Psoas muscle (tissue), 8 donors: Measurements from ENCODE around the gene TRAT1. TPM values are rescaled to one million over a fixed set of nuclear protein-coding genes. Genes with fewer than 3 reads are reported as not detected.

Source experiments
- ATAC-seq, 4 donors: fragments of 200-7000 bp; cut with Tn5 transposase; one replicate each; pipeline ENCODE4 v1.9.1; 2020; ENCODE audit warnings: moderate library complexity in 3 of 4, mild to moderate bottlenecking in 2 of 4
- DNase-seq, 2 donors: peaks; one replicate each; pipeline ENCODE4 v3.0.0-alpha.2; 2020
- H3K27ac ChIP-seq: fragments of 200-600 bp; one replicate; pipeline ENCODE4 v1.8.0; 2022
- H3K27me3 ChIP-seq, 3 donors: fragments of 200-600 bp in 1 of 3; one replicate each; pipeline versions ENCODE4 v1.6.1 to v1.8.0; 2013 to 2022; ENCODE audit warnings: low read length in 2 of 3, mild to moderate bottlenecking in 2 of 3, moderate library complexity in 1 of 3; ENCODE audit not compliant: insufficient read depth in 3 of 3
- H3K36me3 ChIP-seq, 2 donors: fragments of 200-600 bp in 1 of 2; one replicate each; pipeline versions ENCODE4 v1.6.1 to v1.8.0; 2013 to 2022; ENCODE audit warnings: low read depth in 1 of 2, mild to moderate bottlenecking in 1 of 2, moderate library complexity in 1 of 2; ENCODE audit not compliant: insufficient read depth in 1 of 2
- H3K4me1 ChIP-seq: fragments of 200-600 bp; one replicate; pipeline ENCODE4 v1.8.0; 2022
- H3K4me3 ChIP-seq: fragments of 200-600 bp; one replicate; pipeline ENCODE4 v1.8.0; 2022; ENCODE audit warnings: mild to moderate bottlenecking
- H3K9me3 ChIP-seq: fragments of 200-600 bp; one replicate; pipeline ENCODE4 v1.8.0; 2022
- WGBS, 3 donors: extraction: QIAGEN DNeasy Blood & Tissue Kit; methylation state at CpG; one replicate each; pipeline versions ENCODE4 v1.1.6 to v1.1.7; 2013; 5-methylcytosine and 5-hydroxymethylcytosine counted together
- intact Hi-C, 2 donors: fragments of 100-400 bp; cut with DNase I; formaldehyde crosslinking; loops; one replicate each; pipeline versions ENCODE4 v1.11.0 to v1.14.2; 2022
- polyA plus RNA-seq, 3 donors: library from polyadenylated mRNA; stranded (reverse); fragments of 200-250 nt; gene quantifications; one replicate each; pipeline ENCODE4 v1.2.3, GENCODE V29; 2013
- total RNA-seq, 4 donors: library from RNA; stranded (reverse); fragmentation: NEBNext Ultra II Directional in 2 of 4; extraction: Animal tissue kit (Norgen Biotek cat#: 25700) in 2 of 4; gene quantifications; one replicate each; pipeline versions ENCODE4 v1.2.1 to v1.2.4, GENCODE V29; 2021 to 2023
- TF ChIP-seq, protein P1 (sequence below): fragments of 200-600 bp; IDR thresholded peaks from one replicate; pipeline ENCODE4 v1.8.0; 2022; ENCODE audit warnings: antibody characterized with exemption
- donor health status: healthy with polysubstance abuse.
- donor health status: DM: no; HTN: no; CAD: no; lungs with moderate emphysema.
- donor health status: Bipolar disorder and iron deficiency.
- donor health status: healthy.
- donor health status: DM: yes; HTN: yes; CAD: no.
- donor health status: DM: no; HTN: no; CAD: no.
- donor health status: DM: no; HTN: no; CAD: no.
- donor health status: DM: yes; HTN: yes; CAD: no.

Gene TRAT1
- total and polyA plus RNA-seq, 7 donors, result 0.03 to 0.15 (median 0.14) TPM; not detected in 4

DNA sequence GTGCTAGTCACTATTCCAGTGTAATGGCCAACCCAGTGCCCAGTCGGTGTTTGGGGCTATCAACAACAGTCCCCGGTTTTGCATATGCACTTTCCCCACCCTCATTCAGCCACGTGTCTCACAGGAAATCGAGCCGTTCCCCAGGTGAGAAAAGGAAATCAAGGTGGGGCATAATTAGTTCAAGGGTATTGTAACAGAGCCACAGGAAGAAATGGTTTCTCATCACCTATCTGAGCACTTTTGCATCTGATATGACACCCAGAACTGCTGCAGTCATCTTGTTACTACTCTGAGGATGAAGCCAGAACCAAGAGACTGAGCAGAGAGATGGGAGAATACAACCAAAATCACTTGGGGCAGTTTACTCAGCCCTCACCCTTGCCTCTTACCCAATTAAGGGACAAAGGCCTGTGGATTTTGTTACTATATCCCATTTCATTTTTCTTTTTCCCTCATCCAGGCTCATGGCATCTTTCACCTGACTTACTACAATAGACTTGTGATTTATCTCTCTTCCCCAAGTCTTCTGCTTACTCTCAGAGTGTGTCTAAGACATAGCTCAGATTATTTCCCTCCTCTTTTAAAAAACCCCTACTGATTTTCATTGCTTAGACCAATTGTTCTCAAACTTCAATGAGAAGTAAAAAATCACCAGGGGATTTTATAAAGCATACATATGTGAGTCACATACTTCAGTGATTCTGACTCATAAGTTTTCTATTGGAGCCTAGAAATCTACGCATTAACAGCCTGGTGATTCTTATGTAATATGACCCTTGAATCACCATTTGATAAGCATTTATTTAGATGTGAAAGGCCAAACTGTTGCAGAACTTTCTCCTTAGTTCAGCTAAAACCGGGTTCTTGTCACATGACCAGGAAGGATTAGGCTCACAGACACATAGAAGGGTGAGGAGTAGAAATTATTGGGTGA, 40.5 kb downstream of the TRAT1 start:
- TF ChIP-seq, protein P1, sequence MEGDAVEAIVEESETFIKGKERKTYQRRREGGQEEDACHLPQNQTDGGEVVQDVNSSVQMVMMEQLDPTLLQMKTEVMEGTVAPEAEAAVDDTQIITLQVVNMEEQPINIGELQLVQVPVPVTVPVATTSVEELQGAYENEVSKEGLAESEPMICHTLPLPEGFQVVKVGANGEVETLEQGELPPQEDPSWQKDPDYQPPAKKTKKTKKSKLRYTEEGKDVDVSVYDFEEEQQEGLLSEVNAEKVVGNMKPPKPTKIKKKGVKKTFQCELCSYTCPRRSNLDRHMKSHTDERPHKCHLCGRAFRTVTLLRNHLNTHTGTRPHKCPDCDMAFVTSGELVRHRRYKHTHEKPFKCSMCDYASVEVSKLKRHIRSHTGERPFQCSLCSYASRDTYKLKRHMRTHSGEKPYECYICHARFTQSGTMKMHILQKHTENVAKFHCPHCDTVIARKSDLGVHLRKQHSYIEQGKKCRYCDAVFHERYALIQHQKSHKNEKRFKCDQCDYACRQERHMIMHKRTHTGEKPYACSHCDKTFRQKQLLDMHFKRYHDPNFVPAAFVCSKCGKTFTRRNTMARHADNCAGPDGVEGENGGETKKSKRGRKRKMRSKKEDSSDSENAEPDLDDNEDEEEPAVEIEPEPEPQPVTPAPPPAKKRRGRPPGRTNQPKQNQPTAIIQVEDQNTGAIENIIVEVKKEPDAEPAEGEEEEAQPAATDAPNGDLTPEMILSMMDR, result no peak
- no peaks in the 10 kb centered on the region for H3K9me3 ChIP-seq
- H3K27ac ChIP-seq, result no peak overlapping the region
- no peak overlapping the region for H3K4me3 ChIP-seq
- no peaks in the 10 kb centered on the region for H3K4me1 ChIP-seq
- DNase-seq, result no peak
- H3K36me3 ChIP-seq, result no peaks in the 10 kb centered on the region
- no peaks in the 10 kb centered on the region for H3K27me3 ChIP-seq
- no peak for ATAC-seq
- WGBS, 3 donors, result 46 to 60% (median 49%) methylated on average over 7 of the region's 7 CpGs
- intact Hi-C loops, result no loop called here

DNA sequence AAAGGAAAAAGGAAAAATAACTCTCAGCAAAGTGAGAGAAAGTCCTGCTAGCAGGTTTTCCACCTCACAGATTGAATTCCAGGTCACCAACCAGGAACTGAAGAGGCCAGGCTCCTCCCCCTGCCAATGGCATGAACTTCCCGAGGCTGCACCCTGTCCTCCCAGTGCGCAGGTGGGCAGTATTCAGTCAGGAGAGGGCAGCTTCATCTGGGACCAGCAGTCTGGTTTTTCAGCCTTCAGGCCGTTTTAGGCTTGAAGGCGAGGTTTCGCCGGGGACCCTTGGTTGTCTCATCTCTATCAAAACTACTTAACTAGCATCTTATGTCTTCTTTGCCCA, 41.2 kb downstream of the TRAT1 start:
- H3K9me3 ChIP-seq, result no peaks in the 10 kb centered on the region
- 83 to 88% (median 85%) methylated on average over 6 of the region's 6 CpGs for WGBS, 3 donors
- ATAC-seq (no peak), DNase-seq (no peak)
- no peaks in the 10 kb centered on the region for H3K4me1 ChIP-seq
- H3K27me3 ChIP-seq, result no peaks in the 10 kb centered on the region
- no peak overlapping the region for H3K4me3 ChIP-seq
- H3K27ac ChIP-seq, result no peak overlapping the region
- intact Hi-C loops, result no loop called here
- TF ChIP-seq, protein P1, result no peak
- H3K36me3 ChIP-seq, result no peaks in the 10 kb centered on the region

DNA sequence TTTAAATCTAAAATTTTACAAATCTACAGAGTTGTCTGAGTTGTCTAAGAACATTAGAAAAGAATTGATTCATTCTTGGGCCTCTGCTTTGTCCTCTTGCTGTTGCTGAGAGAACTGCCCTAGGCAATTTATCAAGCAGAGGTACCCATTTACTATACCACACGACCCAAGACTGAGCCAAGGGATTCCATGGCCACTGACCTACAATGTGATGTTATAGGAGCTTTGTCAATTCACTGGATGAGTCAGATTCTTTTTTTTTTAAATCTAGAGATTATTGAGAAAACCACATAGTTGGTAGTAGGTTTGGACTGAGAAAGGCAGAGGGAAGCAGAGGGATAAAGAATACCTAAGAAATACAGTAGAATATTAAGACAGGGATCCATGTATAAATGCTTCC, 55.3 kb downstream of the TRAT1 start:
- WGBS, 3 donors, result 30 to 40% (median 35%) methylated on average over 1 of the region's 1 CpG
- Histone ChIP-seq H3K9me3 (no peaks in the 10 kb centered on the region), H3K36me3 (no peaks in the 10 kb centered on the region), H3K27me3 (no peaks in the 10 kb centered on the region), H3K4me1 (no peaks in the 10 kb centered on the region), H3K4me3 (no peak overlapping the region), H3K27ac (no peak overlapping the region)
- no peak for ATAC-seq
- TF ChIP-seq, protein P1, result no peak
- DNase-seq, result no peak
- intact Hi-C loops, result no loop called here

DNA sequence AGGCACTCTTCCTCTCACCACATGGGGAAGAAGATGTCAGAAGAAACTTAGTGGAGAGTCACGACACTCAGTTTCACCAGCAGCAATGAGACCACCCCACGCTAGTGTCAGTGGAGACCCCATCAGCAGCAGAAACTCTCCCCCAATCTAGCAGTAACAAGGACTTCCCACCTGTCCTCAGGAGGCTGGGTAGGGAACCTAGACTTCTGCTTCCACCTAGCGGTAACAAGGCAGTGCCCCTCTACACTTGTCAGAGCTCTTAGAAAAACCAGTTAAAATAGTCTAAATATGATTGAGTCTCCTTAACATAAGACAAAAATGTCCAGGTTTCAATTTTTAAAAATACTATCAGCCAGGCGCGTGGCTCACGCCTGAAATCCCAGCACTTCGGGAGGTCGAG, 57.3 kb downstream of the TRAT1 start:
- Histone ChIP-seq H3K4me1 (no peaks in the 10 kb centered on the region), H3K9me3 (no peaks in the 10 kb centered on the region), H3K27ac (no peak overlapping the region), H3K4me3 (no peak overlapping the region), H3K27me3 (no peaks in the 10 kb centered on the region), H3K36me3 (no peaks in the 10 kb centered on the region)
- intact Hi-C loops, result no loop called here
- TF ChIP-seq, protein P1, result no peak
- WGBS, 3 donors, result 86 to 94% (median 92%) methylated on average over 8 of the region's 8 CpGs
- DNase-seq, result no peak
- ATAC-seq, result no peak

DNA sequence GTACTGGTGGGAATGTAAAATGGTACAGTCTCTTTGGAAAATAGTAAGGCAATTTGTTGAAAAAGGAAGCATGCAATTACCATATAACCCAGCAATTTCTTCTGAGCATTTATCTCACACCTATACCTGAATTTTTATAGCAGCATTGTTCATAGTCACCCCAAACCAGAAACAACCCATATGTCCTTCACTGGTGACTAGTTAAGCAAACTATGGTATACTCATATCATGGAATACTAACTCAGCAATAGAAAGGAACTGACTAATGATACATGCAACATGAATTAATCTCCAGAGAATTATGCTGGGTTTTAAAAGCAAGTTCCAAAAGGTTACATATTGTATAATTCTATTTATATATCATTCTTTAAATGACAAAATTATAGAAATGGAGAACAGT, 60.2 kb downstream of the TRAT1 start:
- H3K27me3 ChIP-seq, result no peaks in the 10 kb centered on the region
- intact Hi-C loops, result no loop called here
- DNase-seq (no peak), ATAC-seq (no peak)
- H3K4me1 ChIP-seq, result no peaks in the 10 kb centered on the region
- TF ChIP-seq, protein P1, result no peak
- H3K27ac ChIP-seq, result no peak overlapping the region
- H3K9me3 ChIP-seq, result no peaks in the 10 kb centered on the region
- H3K4me3 ChIP-seq, result no peak overlapping the region
- H3K36me3 ChIP-seq, result no peaks in the 10 kb centered on the region
